Stimulated activated CD4-positive, alpha-beta T cell treated with anti-CD3 and anti-CD28 coated beads, Interleukin-2, amount 100 ng/mL, for 4 hours (primary cell): ENCODE data around the gene CDKN1C.

ENCODE experiments used
- DNase-seq: peaks from one replicate; pipeline ENCODE4 v3.0.0-alpha.2; 2020; ENCODE audit warnings: low read depth

The CDKN1C gene

GRCh38 chr11:2923446-2924375 is 38.1 kb upstream of the CDKN1C start:
- no peak for DNase-seq

GRCh38 chr11:2922655-2923054 is 37.1 kb upstream of the CDKN1C start:
- DNase-seq: no peak

- DNase-seq: no peak
Measured at GRCh38 chr11:2921742-2922493, 36.3 kb upstream of the CDKN1C start.

- no peak for DNase-seq
Measured at GRCh38 chr11:2921261-2921660, 35.7 kb upstream of the CDKN1C start.

GRCh38 chr11:2920343-2920742 is 34.8 kb upstream of the CDKN1C start:
- no peak for DNase-seq

GRCh38 chr11:2919837-2920236 is 34.3 kb upstream of the CDKN1C start:
- no peak for DNase-seq

GRCh38 chr11:2919188-2919587 is 33.6 kb upstream of the CDKN1C start:
- DNase-seq: no peak

- no peak for DNase-seq
Measured at GRCh38 chr11:2917842-2918490, 32.4 kb upstream of the CDKN1C start.

- no peak for DNase-seq
Measured at GRCh38 chr11:2916892-2917645, 31.5 kb upstream of the CDKN1C start.

GRCh38 chr11:2916114-2916891 is 30.7 kb upstream of the CDKN1C start:
- DNase-seq: no peak

GRCh38 chr11:2915473-2915872 is 29.9 kb upstream of the CDKN1C start:
- DNase-seq: no peak

GRCh38 chr11:2914455-2915195 is 29.1 kb upstream of the CDKN1C start:
- DNase-seq: no peak

GRCh38 chr11:2913776-2914175 is 28.2 kb upstream of the CDKN1C start:
- no peak for DNase-seq

GRCh38 chr11:2913019-2913431 is 27.4 kb upstream of the CDKN1C start:
- no peak for DNase-seq

GRCh38 chr11:2912498-2912897 is 26.9 kb upstream of the CDKN1C start:
- DNase-seq: no peak

- DNase-seq: no peak
Measured at GRCh38 chr11:2911785-2912391, 26.3 kb upstream of the CDKN1C start.

GRCh38 chr11:2911088-2911784 is 25.7 kb upstream of the CDKN1C start:
- DNase-seq: no peak

GRCh38 chr11:2910401-2910955 is 24.9 kb upstream of the CDKN1C start:
- no peak for DNase-seq
